Measurements from ENCODE around the gene GLUL.

- TF ChIP-seq CTCF (IDR thresholded peaks at IDR 0.05) (no peak), POLR2A (IDR thresholded peaks at IDR 0.05) (no peak)
Observed at GRCh38 chr1:182413969-182414368, 22.4 kb upstream of the GLUL start.
